ENCODE results near the gene POLR2B.
"Not testable (repeated sequence)": the region's sequence is repeated elsewhere in the genome, so short reads cannot be mapped to it uniquely, and the experiment has no call there.

Gene POLR2B

DNA sequence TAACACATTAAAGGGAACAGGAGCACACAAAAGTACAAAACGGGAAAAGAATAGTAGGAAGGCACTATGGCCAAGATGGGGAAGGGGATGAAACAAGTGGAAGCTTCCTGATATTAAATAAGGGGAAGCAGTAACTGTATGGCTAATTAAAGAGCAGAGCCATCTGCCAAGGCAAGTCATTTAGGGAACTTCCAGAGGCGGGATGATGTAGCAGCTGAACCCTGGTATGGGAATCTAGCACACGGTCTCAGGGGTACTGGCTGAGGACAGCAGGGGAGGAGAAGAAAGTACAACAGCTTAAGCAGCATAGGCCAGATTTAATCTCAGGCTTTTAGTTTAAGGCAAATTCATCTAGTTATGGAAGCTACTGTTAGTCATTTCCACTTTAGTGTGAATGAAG is 72.4 kb downstream of the POLR2B start:
- no peak for DNase-seq (ENCODE audit: low read depth in 1 of 2, low spot score in 1 of 2)

DNA sequence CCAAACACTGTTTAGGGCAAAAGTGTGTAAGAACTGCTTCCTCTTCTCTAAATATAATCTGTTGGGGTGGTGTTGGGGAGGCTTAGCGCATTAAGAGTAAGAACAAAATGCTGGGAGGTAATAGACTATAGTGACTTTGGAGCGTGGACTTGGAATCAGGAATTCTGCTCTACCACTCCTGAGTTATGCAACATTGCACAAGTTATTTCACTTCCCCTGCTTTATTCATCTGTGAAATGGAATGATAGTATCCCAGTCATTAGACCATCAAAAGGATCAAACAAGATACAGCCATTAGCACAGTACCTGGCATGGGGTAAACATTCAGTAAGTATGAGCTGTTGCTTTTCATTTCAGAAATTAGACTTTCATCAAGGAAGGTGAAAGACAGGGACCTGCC is 72.8 kb downstream of the POLR2B start:
- DNase-seq (ENCODE audit: low read depth in 1 of 2, low spot score in 1 of 2), result no peak

DNA sequence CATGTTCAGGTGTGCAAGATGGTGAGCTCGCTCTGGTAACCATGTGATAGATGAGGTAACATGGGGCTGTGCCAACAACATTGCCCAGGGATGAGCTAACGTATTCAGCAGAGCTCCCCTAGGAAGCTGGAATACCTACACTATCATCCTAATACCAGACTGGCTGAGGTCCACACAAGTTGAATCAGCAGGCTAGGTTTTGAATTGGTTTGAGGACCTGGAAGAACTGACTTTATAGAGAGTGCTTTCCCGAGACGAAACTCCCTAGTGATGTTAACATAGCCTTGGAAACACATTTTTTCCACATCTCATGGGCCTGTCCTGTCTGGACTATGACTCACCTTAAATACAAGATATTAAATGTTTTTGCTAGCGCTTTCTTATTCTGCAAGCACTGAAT is 74.8 kb downstream of the POLR2B start:
- no peak for DNase-seq (ENCODE audit: low read depth in 1 of 2, low spot score in 1 of 2)

DNA sequence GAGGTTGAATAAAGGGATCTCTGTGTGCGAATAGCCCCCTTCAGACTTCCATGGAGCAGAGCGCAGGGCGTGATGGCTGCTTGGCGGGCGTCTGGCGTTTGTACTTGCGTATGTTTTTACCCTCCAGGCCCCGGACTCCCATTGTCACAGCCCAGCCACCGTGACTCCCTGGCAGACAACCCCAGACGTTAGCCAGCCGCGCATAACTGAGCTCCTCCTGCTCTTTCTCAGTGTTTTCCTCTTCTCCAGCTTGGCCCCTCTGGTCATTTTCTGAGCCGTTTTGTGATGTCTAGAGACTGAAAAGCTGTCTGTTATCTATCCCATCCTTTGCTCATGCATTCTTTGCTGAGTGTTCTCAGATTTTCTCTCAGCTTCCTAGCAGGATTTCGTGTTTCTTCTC is 77.2 kb downstream of the POLR2B start:
- no peak for DNase-seq (ENCODE audit: low read depth in 1 of 2, low spot score in 1 of 2)

DNA sequence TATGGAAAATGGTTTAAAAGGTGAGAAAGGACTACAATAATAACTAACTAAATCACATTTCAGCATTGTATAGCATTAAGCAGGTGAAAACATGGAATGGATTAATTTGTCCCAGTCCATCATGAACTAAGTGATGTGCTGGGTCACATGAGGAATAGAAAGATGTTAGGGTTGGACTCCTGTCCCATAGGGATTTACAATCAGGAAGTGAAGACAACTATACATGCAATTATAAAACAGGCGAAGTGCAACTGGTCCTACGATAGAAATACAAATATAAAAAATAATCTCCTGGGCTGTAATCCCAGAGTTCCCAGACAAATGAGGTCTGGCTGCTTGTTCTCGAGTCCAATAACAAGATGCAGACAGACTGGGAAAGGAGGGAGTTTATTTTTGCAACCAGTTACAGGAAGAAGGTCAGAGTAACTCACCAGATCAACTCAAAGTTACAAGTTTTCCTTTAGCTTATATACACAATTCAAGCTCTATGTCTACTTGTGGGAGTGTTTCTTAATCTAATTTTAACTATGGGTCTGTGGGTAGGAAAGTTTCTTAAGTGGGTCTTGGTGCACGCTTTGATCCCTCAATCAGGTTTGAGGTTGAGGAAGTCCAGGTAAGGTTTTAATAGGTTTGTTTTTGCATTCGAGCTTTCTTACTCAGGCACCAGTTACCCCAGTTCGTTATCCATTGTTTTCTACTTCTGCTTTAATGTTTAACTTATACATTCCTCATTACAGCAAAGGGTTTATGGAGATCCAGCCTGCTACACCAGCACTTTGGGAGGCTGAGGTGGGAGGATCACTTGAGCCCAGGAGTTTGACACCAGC is 81.4 kb downstream of the POLR2B start:
- no peak for DNase-seq (ENCODE audit: low read depth in 1 of 2, low spot score in 1 of 2)

DNA sequence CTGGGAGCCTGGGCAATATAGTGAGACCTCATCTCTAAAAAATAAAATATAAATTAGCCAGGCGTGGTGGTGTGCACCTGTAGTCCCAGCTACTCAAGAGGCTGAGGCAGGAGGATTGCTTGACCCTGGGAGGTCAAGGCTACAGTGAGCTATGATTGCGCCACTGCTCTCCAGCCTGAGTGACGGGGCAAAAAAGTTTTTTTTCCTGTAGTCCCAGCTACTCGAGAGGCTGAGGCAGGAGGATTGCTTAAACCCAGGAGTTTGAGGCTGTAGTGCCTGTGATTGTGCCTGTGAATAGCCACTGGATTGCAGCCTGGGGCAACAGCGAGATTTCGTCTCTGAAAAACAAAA is 82.0 kb downstream of the POLR2B start:
- not testable (repeated sequence) for DNase-seq (ENCODE audit: low read depth in 1 of 2, low spot score in 1 of 2)

DNA sequence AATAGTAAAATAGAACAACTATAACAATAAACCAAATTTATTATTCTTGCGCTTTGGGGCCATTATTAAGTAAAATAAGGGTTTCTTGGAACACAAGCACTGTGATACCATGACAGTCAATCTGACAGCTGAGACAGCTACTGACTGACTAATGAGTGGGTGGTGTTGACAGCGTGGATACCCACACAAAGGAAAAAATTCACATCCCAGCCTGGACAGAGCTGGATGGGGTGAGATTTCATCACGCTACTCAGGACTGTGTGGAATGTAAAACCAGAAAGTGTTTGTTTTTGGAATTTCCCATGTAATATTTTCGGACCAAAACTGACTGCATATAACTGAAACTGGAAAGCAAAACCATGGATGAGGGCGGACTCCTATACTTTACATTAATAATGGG is 82.7 kb downstream of the POLR2B start:
- DNase-seq (ENCODE audit: low read depth in 1 of 2, low spot score in 1 of 2), result no peak

DNA sequence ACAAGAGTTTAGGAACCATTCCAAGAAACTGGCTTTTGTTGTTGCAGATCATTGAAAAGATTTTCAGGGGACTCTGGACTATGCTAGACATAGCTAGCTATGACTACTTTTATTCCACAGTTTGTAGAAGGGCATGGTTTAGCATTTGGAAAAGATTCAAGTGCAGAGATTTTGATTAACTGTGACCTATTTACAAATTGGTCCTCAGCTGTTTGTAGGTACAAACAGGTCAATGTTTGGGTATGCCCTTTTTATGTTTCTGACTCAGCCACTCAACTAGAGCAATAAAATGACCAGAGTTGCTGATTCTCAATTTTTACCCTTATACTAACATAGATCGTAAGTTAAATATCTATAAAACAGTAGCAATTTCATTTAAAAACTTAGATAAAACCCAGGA is 84.8 kb downstream of the POLR2B start:
- no peak for DNase-seq (ENCODE audit: low read depth in 1 of 2, low spot score in 1 of 2)

DNA sequence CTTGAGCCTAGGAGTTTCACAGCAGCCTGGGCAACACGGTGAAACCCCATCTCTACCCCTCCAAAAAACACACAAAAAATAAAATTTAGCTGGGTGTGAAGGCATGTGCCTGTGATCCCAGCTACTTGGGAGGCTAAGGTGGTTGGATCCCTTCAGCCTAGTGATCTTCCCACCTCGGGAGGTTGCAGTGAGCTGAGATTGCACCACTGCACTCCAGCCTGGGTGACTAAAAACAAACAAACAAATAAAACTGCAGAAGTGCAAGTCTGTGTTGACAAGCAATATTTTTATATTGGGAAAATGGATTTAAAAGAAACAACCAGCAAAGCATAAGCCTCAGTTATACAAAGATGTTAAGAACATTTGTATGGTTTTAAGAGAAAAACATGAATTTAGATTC is 85.4 kb downstream of the POLR2B start:
- DNase-seq (ENCODE audit: low read depth in 1 of 2, low spot score in 1 of 2), result no peak

DNA sequence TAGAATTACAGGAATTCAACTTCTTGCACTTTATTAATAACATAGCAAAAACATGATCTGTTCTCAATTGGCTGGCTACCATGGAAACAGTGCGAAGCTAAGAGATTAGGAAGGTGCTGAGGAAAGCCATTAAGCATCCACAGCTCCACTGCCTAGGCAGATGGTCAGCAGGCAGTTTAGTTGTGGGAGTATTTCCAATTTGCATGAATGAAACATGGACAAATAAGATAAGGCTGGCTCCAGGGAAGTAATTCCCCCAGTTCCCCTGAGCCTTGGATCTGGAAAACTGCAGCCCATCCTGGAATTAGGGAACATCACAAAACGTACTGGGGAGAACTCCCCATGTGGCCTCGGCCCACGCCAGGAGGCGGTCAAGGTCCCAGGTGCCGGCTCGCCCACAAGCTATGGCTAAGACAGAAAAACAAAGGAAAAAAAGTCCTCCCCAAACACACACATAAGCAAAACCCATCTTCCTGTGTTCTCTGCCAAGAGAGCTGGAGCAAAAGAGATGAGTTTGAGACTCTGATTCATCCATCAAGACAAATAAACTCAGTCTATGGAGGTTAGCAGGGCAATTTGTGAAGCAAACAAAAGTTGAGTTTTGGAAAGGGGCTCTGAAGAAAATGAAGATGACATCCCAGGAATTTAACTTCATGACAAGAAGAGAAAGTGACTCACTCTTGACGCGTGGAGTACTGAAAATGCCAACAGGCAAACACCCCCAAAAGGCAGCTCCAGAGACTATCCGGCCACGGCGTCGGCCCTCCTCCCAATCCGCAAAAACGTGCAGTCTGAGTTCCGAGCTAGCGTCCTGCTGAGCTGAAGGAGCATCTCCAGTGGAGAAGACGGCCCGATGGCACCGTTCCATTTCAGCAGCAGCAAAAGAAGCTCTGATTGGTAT is 86.4 kb downstream of the POLR2B start:
- no peak for DNase-seq (ENCODE audit: low read depth in 1 of 2, low spot score in 1 of 2)

DNA sequence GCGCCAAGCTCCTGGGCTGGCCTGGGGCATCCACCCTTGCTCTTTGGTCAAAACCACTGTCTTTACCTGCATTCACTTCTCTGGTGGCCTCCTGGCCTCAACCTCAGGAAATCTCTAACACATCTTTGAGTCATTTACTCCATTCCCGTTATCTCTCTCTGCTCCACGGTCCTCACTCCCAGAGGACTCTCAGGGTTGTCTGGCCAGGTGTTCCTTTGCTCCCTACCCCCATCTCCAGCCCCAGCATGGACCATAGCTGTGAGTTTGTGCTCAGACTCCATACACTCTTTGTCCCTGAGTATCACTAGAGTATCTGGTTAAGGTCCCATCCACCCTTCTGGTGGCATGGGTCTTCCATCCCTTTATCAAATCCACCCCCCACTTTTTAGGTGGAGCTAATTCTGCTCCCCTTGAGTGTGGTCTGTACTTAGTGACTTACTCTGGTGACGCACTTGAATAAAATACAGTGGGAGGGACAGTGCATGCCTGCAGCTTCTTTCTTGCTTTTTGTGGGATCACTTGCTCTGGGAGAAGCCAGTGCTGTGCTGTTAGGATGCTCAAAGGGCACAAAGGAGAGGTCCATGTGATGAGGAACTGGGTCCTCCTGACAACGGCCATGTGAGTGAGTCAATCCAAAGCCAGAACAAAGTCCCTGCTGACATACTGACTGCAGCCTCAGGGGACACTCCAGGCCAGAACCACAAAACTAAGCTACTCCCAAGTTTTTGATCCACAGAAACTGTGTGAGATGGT is 87.2 kb downstream of the POLR2B start:
- DNase-seq (ENCODE audit: low read depth in 1 of 2, low spot score in 1 of 2), result no peak

DNA sequence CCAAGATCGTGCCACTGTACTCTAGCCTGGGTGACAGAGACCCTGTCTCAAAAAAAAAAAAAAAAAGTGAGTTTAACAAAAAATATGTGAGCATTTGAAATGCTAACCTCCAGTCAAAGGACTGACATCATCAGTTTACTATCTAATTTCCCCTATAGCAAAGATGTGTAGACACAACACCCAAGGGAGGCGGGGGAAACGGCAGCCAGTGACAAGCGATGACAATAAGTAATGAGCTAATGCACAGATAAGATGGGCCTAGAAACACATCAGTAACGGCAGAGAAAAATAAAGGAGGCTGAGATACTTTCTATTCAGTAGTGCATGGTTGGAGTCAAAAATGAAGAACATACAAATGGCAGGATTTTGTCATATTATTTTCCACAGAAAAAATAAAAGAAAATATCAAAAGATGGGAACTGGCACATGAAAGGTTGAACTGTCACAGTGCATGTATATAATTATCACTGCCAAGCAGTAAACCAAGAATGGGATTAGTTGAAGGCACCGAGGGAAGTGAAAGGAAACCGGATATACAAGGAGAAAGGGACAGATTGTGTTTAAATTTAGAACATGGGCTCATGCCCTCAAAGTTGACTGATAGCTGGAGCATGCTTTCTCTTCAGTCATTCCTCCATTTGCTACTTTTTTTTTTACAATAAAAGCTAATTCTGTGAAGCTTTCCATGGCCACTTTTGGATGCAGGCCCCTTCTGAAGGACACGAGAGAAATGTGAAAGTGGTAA is 89.7 kb downstream of the POLR2B start:
- no peak for DNase-seq (ENCODE audit: low read depth in 1 of 2, low spot score in 1 of 2)

DNA sequence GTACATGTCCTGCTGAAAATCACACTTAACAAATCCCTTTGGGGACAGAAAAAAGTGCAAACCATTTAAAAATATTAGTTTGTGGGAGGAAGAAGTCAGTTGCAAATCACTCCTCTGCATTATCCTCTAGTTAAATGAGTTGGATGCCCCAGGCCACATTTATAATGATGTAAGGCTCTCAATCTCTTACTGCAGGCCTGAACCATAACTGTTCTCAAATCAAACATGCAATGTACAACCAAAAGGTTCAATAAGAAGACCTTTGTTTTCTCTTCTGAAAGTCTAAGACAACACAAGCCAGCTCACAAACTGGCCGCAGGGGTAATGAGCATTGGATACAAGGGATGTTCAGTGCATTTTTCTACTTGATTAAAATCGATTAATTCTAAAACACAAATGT is 91.8 kb downstream of the POLR2B start:
- no peak for DNase-seq (ENCODE audit: low read depth in 1 of 2, low spot score in 1 of 2)

DNA sequence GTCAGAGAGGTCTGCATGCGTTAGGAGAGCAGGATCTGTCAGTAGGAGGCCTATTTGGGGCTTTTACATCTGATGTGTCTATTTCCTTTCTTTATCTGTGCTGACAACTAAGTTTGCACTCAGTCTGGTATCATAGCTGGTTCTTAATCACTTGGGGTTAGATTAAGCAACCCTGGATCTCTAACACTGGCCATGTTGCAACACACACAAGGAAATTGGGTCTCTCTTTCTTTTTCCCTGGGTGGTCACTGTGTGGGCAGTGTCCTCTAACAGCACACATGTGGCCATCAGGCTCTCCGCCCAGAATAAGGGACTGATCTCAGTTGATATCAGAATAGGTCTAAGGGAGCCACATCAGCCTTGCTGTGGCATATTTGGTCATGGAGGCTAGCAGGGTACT is 92.6 kb downstream of the POLR2B start:
- no peak for DNase-seq (ENCODE audit: low read depth in 1 of 2, low spot score in 1 of 2)

DNA sequence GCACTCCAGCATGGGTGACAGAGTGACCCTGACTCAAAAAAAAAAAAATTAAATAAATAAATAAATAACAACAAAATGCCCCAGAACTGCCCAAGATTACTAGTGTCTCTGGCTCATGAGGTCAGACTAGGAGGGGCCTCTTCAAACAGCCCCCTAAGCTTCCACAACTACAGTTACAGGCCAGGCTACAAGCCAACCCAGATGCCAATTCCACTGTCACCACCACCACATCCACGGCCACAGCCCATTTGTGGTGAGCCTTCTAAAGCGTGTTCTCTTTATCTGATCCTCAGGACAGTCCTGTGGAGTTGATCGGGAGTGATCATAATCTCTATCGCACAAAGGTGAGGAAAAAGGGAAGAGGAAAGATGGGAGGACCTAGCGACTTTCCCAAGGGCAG is 94.9 kb downstream of the POLR2B start:
- no peak for DNase-seq (ENCODE audit: low read depth in 1 of 2, low spot score in 1 of 2)

DNA sequence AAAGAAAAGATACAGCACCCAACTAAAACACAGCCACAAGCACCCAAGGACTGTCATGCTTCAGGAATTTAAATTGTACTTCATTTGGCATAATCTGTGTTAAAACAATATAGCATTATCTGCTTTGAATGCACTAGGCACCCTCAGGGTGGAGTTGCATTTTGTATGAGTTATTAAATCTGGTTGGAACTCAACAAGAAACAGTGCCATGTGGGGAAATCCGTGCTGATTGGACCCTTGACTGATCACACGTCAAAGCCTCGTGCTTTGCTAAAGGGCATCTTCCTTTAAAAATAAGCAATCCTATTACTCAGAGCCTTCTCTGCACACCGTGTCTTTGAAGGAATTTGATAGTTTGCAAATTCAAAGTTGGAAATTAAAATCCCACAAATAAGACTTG is 96.0 kb downstream of the POLR2B start:
- no peak for DNase-seq (ENCODE audit: low read depth in 1 of 2, low spot score in 1 of 2)

DNA sequence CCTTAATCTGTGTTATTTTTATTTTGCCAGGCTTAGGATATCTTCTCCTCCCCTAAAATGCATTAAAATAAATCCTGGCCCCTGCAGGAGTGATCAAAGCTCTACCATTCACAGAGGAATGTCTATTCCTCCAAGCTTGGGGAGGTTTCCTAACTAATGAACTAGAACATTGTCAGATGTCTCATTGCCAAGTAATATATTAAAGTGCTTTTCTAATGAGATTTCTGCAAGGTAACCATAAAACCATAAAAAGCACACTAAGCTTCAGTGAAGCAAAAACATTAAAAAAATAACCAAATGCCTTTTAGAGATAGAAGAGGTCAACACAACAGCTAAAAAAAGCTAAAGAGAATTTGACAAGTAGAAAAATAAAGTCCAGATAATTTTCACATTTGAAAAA is 96.7 kb downstream of the POLR2B start:
- no peak for DNase-seq (ENCODE audit: low read depth in 1 of 2, low spot score in 1 of 2)

DNA sequence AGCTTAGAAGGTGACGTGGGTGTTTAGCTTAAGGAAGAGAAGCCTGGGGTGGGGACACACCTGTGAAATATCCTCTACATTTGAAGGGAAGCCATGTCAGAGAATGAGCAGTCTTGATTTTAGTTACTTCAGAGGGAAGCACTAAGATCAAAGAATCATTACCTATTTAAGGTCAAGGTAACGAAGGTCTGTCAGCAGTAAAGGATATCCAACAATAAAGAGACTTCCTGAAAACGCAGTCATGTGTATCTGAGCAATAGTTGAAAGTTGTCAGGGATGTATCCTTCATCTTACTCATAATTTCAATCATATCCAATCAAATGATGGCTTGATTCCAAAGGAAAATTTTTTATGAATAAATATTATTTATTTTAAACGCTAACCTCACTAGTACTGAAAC is 98.0 kb downstream of the POLR2B start:
- no peak for DNase-seq (ENCODE audit: low read depth in 1 of 2, low spot score in 1 of 2)

DNA sequence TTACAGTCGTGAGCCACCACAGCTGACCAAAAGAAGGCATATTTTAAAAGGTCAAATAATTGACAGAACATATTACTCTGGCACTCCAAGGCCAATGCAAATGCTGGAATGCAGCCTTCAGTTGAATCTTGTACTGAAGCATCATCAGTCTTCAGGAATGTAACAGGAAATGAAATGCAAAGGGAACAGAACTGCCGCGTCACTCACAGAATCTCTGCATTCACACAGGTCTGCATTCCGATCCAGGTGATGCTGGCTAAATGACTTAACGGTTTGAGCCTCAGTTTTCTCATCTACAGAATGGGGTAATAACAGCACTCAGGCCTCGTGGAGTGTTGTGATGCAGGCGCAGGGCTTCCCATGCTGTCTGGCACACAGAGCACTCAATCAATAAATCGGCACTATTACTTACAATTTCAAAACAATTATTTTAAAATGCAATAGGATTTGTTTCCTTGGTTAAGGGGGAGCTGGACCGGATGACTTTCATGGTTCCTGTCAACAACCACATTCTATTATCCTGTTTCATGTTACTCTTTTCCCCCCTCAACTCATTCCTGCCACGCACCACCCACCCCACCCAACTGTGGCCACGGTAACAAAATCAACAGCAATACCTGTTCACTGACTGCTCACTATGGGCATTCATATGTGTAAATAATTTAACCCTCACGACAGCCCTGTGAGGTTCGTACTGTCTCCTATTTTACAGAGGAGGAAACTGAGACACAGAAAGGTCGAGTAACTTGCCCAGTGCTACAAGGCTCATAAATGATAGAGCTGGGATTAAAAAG is 99.1 kb downstream of the POLR2B start:
- no peak for DNase-seq (ENCODE audit: low read depth in 1 of 2, low spot score in 1 of 2)
